HCT116 (cell line): ENCODE measurements around the gene STARD6. TPM values are rescaled to one million over a fixed set of nuclear protein-coding genes. Genes with fewer than 3 reads are reported as not detected.

Experiments used
- ATAC-seq: fragments of 200-7000 bp; cut with Tn5 transposase; 2 replicates; pipeline ENCODE4 v1.9.1; 2020; ENCODE audit warnings: mild to moderate bottlenecking, moderate library complexity
- BruUV-seq: library from RNA; stranded (reverse); fragments of 400-500 nt; replicated peaks from 2 replicates; lab custom pipeline; 2021; lab: Mats Ljungman, UMichigan
- CTCF ChIA-PET: fragments of 300-600 bp; sonication (Branson Sonifier 250); formaldehyde crosslinking; loops from one replicate; lab custom pipeline; 2021; ENCODE audit warnings: antibody characterized with exemption; lab: Charles Lee
- POLR2A ChIA-PET: fragments of 300-600, 350-600 bp; sonication (Branson Sonifier 250); formaldehyde crosslinking; loops from one replicate; lab custom pipeline; 2021; ENCODE audit warnings: antibody characterized with exemption; lab: Charles Lee
- RAD21 ChIA-PET, 2 experiments: fragments of 300-600 bp; sonication (Branson Sonifier 250); formaldehyde crosslinking; loops; one replicate each; lab custom pipeline; 2023; ENCODE audit warnings: low total read pairs in 2 of 2; ENCODE audit not compliant: uncharacterized antibody in 2 of 2, unreplicated experiment in 2 of 2, low non-redundant PET in 1 of 2; lab: Charles Lee
- DNase-seq: peaks from one replicate; pipeline ENCODE4 v3.0.0-alpha.2; 2010; ENCODE audit warnings: low read depth, low spot score
- H2AFZ ChIP-seq: fragments of 200-600 bp; shearing (Covaris generic), sonication (generic); 2 replicates; pipeline ENCODE4 v1.6.1; 2017; ENCODE audit warnings: low read depth, mixed run types, mixed read lengths, antibody characterized with exemption, low read length; ENCODE audit not compliant: poor library complexity, severe bottlenecking
- H3K27ac ChIP-seq: 2 replicates; pipeline ENCODE4 v1.5.1; 2012; ENCODE audit warnings: low read depth, low read length
- H3K27me3 ChIP-seq: fragments of 200-600 bp; sonication (generic); 2 replicates; pipeline ENCODE4 v1.6.1; 2016; ENCODE audit warnings: mixed run types, low read length, mixed read lengths; ENCODE audit not compliant: insufficient read depth
- H3K36me3 ChIP-seq, 2 experiments: fragments of 200-500 bp in 1 of 2; fragments of 200-600 bp in 1 of 2; sonication (Bioruptor generic) in 1 of 2; sonication (generic) in 1 of 2; 2 replicates each; pipeline versions ENCODE4 v1.5.1 to v1.6.1; 2014 to 2016; ENCODE audit warnings: low read length in 2 of 2, inconsistent platforms in 1 of 2, mixed read lengths in 1 of 2, mixed run types in 1 of 2; ENCODE audit not compliant: insufficient read depth in 2 of 2, control insufficient read depth in 1 of 2
- H3K4me1 ChIP-seq, 2 experiments: fragments of 200-600 bp in 1 of 2; sonication (generic) in 1 of 2; 2 replicates each; pipeline versions ENCODE4 v1.5.1 to v1.6.1; 2012 to 2017; ENCODE audit warnings: low read length in 2 of 2, inconsistent platforms in 1 of 2, mild to moderate bottlenecking in 1 of 2, mixed read lengths in 1 of 2, mixed run types in 1 of 2, moderate library complexity in 1 of 2; ENCODE audit not compliant: insufficient read depth in 2 of 2, control insufficient read depth in 1 of 2
- H3K4me2 ChIP-seq: fragments of 200-600 bp; sonication (generic); 2 replicates; pipeline ENCODE4 v1.6.1; 2017; ENCODE audit warnings: mixed run types, low read length, mixed read lengths
- H3K4me3 ChIP-seq, 2 experiments: fragments of 200-600 bp in 1 of 2; sonication (generic) in 1 of 2; replicated peaks in 1 of 2; 2 replicates each; pipeline ENCODE4 v1.5.1; 2011 to 2016; ENCODE audit warnings: low read length in 2 of 2, control low read depth in 1 of 2, low read depth in 1 of 2, mild to moderate bottlenecking in 1 of 2, mixed read lengths in 1 of 2, mixed run types in 1 of 2
- H3K79me2 ChIP-seq: fragments of 200-600 bp; sonication (generic); 2 replicates; pipeline ENCODE4 v1.6.1; 2017; ENCODE audit warnings: mild to moderate bottlenecking, mixed run types, low read length, moderate library complexity, mixed read lengths; ENCODE audit not compliant: insufficient read depth
- H3K9ac ChIP-seq: fragments of 200-600 bp; sonication (generic); 2 replicates; pipeline ENCODE4 v1.6.1; 2016; ENCODE audit warnings: low read length, mixed read lengths
- H3K9me2 ChIP-seq: fragments of 200-600 bp; sonication (generic), shearing (Covaris generic); 2 replicates; pipeline ENCODE4 v1.6.1; 2017; ENCODE audit warnings: mixed run types, mild to moderate bottlenecking, moderate library complexity; ENCODE audit not compliant: insufficient read depth
- H3K9me3 ChIP-seq, 2 experiments: fragments of 200-500 bp in 1 of 2; fragments of 200-600 bp in 1 of 2; sonication (Bioruptor generic) in 1 of 2; sonication (generic) in 1 of 2; 2 replicates each; pipeline ENCODE4 v1.6.1; 2014 to 2017; ENCODE audit warnings: low read length in 2 of 2, mixed read lengths in 2 of 2, inconsistent platforms in 1 of 2, low read depth in 1 of 2, mild to moderate bottlenecking in 1 of 2, mixed run types in 1 of 2, moderate library complexity in 1 of 2; ENCODE audit not compliant: control insufficient read depth in 1 of 2, insufficient read depth in 1 of 2
- H4K20me1 ChIP-seq: fragments of 200-600 bp; sonication (generic), shearing (Covaris generic); 2 replicates; pipeline ENCODE4 v1.6.1; 2017; ENCODE audit warnings: mixed run types, mild to moderate bottlenecking, moderate library complexity; ENCODE audit not compliant: insufficient read depth
- CBX3 ChIP-seq: IDR thresholded peaks from 2 replicates; pipeline ENCODE4 v1.6.1; 2012; ENCODE audit warnings: low read depth
- CEBPB ChIP-seq: IDR thresholded peaks from 2 replicates; pipeline ENCODE4 v1.6.1; 2012; ENCODE audit warnings: low read depth
- ELF1 ChIP-seq: IDR thresholded peaks from 2 replicates; pipeline ENCODE4 v1.6.1; 2012; ENCODE audit warnings: low read depth, borderline replicate concordance
- EZH2 ChIP-seq: fragments of 200-600 bp; sonication (generic); IDR thresholded peaks from 2 replicates; pipeline ENCODE4 v1.6.1; 2017; ENCODE audit warnings: antibody characterized with exemption, mixed run types
- FOSL1 ChIP-seq: IDR thresholded peaks from 2 replicates; pipeline ENCODE4 v1.6.1; 2012; ENCODE audit warnings: low read depth
- POLR2AphosphoS5 ChIP-seq: IDR thresholded peaks from 2 replicates; pipeline ENCODE4 v1.6.1; 2011; ENCODE audit warnings: mild to moderate bottlenecking, low read depth, low read length, moderate library complexity
- RAD21 ChIP-seq: IDR thresholded peaks from 2 replicates; pipeline ENCODE4 v1.6.1; 2012; ENCODE audit warnings: low read depth, mild to moderate bottlenecking
- SIN3A ChIP-seq: IDR thresholded peaks from 2 replicates; pipeline ENCODE4 v1.6.1; 2012; ENCODE audit warnings: low read depth
- SP1 ChIP-seq: IDR thresholded peaks from 2 replicates; pipeline ENCODE4 v1.6.1; 2012; ENCODE audit warnings: low read depth
- ZNF274 ChIP-seq: fragments of 200-500 bp; sonication (Bioruptor generic); IDR thresholded peaks from 2 replicates; pipeline ENCODE4 v1.6.1; 2014; ENCODE audit warnings: mild to moderate bottlenecking, low read depth, low read length, inconsistent platforms
- intact Hi-C: fragments of 100-400 bp; cut with micrococcal nuclease; formaldehyde crosslinking; loops from 2 replicates; pipeline ENCODE4 v1.10.0; 2022
- total RNA-seq: library from RNA; stranded (reverse); gene quantifications from one replicate; pipeline ENCODE4 v1.2.1, GENCODE V29; 2021; ENCODE audit not compliant: unreplicated experiment
- TF ChIP-seq, protein P1 (sequence below): IDR thresholded peaks from 2 replicates; pipeline ENCODE4 v1.6.1; 2011; ENCODE audit warnings: mild to moderate bottlenecking, low read length, moderate library complexity; ENCODE audit not compliant: insufficient replicate concordance; ENCODE audit errors: extremely low read depth
- TF ChIP-seq, protein P2 (sequence below), 3 experiments: fragments of 200-600 bp in 1 of 3; sonication (generic) in 1 of 3; IDR thresholded peaks in 2 of 3; conservative IDR thresholded peaks in 1 of 3; 2 replicates each; pipeline ENCODE4 v1.5.1; 2012 to 2017; ENCODE audit warnings: low read depth in 2 of 3, low read length in 2 of 3, antibody characterized with exemption in 1 of 3, borderline replicate concordance in 1 of 3, control low read depth in 1 of 3, mild to moderate bottlenecking in 1 of 3, mixed read lengths in 1 of 3, mixed run types in 1 of 3, moderate library complexity in 1 of 3; ENCODE audit not compliant: insufficient read depth in 1 of 3
- TF ChIP-seq, protein P3 (sequence below): IDR thresholded peaks from 2 replicates; pipeline ENCODE4 v1.6.1; 2012; ENCODE audit warnings: low read depth
- TF ChIP-seq, protein P4 (sequence below): IDR thresholded peaks from 2 replicates; pipeline ENCODE4 v1.6.1; 2012

The STARD6 gene
- total RNA-seq, 1 experiment from 2014 or later, result not detected

DNA sequence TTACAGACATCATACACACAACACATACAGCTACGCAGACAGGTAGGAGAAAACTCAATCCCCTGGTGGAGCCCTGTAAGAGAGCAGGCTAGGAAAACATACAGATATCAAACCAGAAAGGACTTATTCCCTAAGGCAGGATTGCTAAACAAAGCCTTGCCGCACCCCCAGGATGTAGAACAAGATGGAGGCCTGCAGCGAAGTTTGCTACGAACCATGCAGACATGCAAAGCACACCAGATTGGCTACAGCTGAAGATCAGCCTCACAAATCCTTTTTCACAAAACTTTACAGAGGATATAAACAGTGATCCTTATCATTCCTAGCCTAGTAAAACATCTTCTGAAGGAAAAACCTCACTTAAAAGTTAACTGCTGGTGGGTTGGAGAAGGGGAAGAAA lies 28.4 kb upstream of the STARD6 start:
- Histone ChIP-seq H2AFZ (no peak overlapping the region), H3K79me2 (no peaks in the 10 kb centered on the region), H3K36me3 (no peaks in the 10 kb centered on the region), H3K9me3 (no peaks in the 10 kb centered on the region), H3K27ac (no peak overlapping the region), H3K27me3 (no peaks in the 10 kb centered on the region), H4K20me1 (no peaks in the 10 kb centered on the region), H3K4me3 (no peak overlapping the region), H3K4me1 (peaks cover 23 to 33% of the 10 kb centered on the region in 2 experiments), H3K9ac (no peak overlapping the region), H3K9me2 (no peaks in the 10 kb centered on the region), H3K4me2 (no peak overlapping the region)
- CTCF ChIA-PET, result no interaction called here
- RAD21 ChIA-PET, result no interaction called here
- BruUV-seq, result no TSS peak
- DNase-seq (no peak), ATAC-seq (no peak)
- intact Hi-C loops, result loop anchor here (5.0 kb wide), 1 partner anchor 114 kb away; no protein-coding TSS in a partner anchor
- no peak for TF ChIP-seq RAD21
- no peak for TF ChIP-seq SP1
- TF ChIP-seq POLR2AphosphoS5, result no peak
- TF ChIP-seq, protein P1, sequence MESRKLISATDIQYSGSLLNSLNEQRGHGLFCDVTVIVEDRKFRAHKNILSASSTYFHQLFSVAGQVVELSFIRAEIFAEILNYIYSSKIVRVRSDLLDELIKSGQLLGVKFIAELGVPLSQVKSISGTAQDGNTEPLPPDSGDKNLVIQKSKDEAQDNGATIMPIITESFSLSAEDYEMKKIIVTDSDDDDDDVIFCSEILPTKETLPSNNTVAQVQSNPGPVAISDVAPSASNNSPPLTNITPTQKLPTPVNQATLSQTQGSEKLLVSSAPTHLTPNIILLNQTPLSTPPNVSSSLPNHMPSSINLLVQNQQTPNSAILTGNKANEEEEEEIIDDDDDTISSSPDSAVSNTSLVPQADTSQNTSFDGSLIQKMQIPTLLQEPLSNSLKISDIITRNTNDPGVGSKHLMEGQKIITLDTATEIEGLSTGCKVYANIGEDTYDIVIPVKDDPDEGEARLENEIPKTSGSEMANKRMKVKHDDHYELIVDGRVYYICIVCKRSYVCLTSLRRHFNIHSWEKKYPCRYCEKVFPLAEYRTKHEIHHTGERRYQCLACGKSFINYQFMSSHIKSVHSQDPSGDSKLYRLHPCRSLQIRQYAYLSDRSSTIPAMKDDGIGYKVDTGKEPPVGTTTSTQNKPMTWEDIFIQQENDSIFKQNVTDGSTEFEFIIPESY, result no peak
- TF ChIP-seq, protein P2, sequence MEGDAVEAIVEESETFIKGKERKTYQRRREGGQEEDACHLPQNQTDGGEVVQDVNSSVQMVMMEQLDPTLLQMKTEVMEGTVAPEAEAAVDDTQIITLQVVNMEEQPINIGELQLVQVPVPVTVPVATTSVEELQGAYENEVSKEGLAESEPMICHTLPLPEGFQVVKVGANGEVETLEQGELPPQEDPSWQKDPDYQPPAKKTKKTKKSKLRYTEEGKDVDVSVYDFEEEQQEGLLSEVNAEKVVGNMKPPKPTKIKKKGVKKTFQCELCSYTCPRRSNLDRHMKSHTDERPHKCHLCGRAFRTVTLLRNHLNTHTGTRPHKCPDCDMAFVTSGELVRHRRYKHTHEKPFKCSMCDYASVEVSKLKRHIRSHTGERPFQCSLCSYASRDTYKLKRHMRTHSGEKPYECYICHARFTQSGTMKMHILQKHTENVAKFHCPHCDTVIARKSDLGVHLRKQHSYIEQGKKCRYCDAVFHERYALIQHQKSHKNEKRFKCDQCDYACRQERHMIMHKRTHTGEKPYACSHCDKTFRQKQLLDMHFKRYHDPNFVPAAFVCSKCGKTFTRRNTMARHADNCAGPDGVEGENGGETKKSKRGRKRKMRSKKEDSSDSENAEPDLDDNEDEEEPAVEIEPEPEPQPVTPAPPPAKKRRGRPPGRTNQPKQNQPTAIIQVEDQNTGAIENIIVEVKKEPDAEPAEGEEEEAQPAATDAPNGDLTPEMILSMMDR (IDR thresholded peaks at IDR 0.05 in 2 of 3, conservative IDR thresholded peaks at IDR 0.05 in 1 of 3; ENCODE audit: borderline replicate concordance in 1 of 3, insufficient read depth in 1 of 3, low read depth in 2 of 3, low read length in 2 of 3), result no peak
- TF ChIP-seq ELF1, result no peak
- TF ChIP-seq, protein P3, sequence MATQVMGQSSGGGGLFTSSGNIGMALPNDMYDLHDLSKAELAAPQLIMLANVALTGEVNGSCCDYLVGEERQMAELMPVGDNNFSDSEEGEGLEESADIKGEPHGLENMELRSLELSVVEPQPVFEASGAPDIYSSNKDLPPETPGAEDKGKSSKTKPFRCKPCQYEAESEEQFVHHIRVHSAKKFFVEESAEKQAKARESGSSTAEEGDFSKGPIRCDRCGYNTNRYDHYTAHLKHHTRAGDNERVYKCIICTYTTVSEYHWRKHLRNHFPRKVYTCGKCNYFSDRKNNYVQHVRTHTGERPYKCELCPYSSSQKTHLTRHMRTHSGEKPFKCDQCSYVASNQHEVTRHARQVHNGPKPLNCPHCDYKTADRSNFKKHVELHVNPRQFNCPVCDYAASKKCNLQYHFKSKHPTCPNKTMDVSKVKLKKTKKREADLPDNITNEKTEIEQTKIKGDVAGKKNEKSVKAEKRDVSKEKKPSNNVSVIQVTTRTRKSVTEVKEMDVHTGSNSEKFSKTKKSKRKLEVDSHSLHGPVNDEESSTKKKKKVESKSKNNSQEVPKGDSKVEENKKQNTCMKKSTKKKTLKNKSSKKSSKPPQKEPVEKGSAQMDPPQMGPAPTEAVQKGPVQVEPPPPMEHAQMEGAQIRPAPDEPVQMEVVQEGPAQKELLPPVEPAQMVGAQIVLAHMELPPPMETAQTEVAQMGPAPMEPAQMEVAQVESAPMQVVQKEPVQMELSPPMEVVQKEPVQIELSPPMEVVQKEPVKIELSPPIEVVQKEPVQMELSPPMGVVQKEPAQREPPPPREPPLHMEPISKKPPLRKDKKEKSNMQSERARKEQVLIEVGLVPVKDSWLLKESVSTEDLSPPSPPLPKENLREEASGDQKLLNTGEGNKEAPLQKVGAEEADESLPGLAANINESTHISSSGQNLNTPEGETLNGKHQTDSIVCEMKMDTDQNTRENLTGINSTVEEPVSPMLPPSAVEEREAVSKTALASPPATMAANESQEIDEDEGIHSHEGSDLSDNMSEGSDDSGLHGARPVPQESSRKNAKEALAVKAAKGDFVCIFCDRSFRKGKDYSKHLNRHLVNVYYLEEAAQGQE, result no peak
- TF ChIP-seq CEBPB, result no peak
- TF ChIP-seq ZNF274, result no peak
- no peak for TF ChIP-seq SIN3A
- TF ChIP-seq FOSL1, result no peak
- no peak for TF ChIP-seq CBX3
- TF ChIP-seq, protein P4, sequence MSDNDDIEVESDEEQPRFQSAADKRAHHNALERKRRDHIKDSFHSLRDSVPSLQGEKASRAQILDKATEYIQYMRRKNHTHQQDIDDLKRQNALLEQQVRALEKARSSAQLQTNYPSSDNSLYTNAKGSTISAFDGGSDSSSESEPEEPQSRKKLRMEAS, result no peak
- TF ChIP-seq EZH2, result no peak
- POLR2A ChIA-PET, result no interaction called here
